ENCODE measurements around the gene LRRC7. TPM values are rescaled to one million over a fixed set of nuclear protein-coding genes. Genes with fewer than 3 reads are reported as not detected.
"Not testable (repeated sequence)": the region's sequence is repeated elsewhere in the genome, so short reads cannot be mapped to it uniquely, and the experiment has no call there.

The LRRC7 gene
- total RNA-seq, 1 donor from 2014 or later: 0.05 TPM

GRCh38 chr1:70039485-70039884, 471.8 kb downstream of the LRRC7 start:
- no peak for DNase-seq (ENCODE audit: low read depth)

- DNase-seq (ENCODE audit: low read depth): no peak
Observed at GRCh38 chr1:70041317-70042045, 473.8 kb downstream of the LRRC7 start.

GRCh38 chr1:70042090-70042731, 474.5 kb downstream of the LRRC7 start:
- peak; percentile 35 for DNase-seq (ENCODE audit: low read depth)

- DNase-seq (ENCODE audit: low read depth): peak; percentile 84
Observed at GRCh38 chr1:70043804-70044203, 476.1 kb downstream of the LRRC7 start.

GRCh38 chr1:70044832-70045231, 477.1 kb downstream of the LRRC7 start:
- DNase-seq (ENCODE audit: low read depth): peak; percentile 74

- not testable (repeated sequence) for DNase-seq (ENCODE audit: low read depth)
Observed at GRCh38 chr1:70045581-70045980, 477.9 kb downstream of the LRRC7 start.

- no peak for DNase-seq (ENCODE audit: low read depth)
Observed at GRCh38 chr1:70048336-70049094, 480.8 kb downstream of the LRRC7 start.

GRCh38 chr1:70051926-70052325, 484.2 kb downstream of the LRRC7 start:
- no peak for DNase-seq (ENCODE audit: low read depth)

- no peak for DNase-seq (ENCODE audit: low read depth)
Observed at GRCh38 chr1:70057500-70057899, 489.8 kb downstream of the LRRC7 start.

- DNase-seq (ENCODE audit: low read depth): no peak
Observed at GRCh38 chr1:70061231-70061630, 493.5 kb downstream of the LRRC7 start.

- DNase-seq (ENCODE audit: low read depth): no peak
Observed at GRCh38 chr1:70063861-70064260, 496.1 kb downstream of the LRRC7 start.

- DNase-seq (ENCODE audit: low read depth): no peak
Observed at GRCh38 chr1:70066711-70067110, 499.0 kb downstream of the LRRC7 start.

GRCh38 chr1:70071601-70072000, 503.9 kb downstream of the LRRC7 start:
- DNase-seq (ENCODE audit: low read depth): peak; percentile 2

- peak; percentile 70 for DNase-seq (ENCODE audit: low read depth)
Observed at GRCh38 chr1:70072231-70072751, 504.6 kb downstream of the LRRC7 start.

- no peak for DNase-seq (ENCODE audit: low read depth)
Observed at GRCh38 chr1:70075761-70076160, 508.0 kb downstream of the LRRC7 start.

- DNase-seq (ENCODE audit: low read depth): no peak
Observed at GRCh38 chr1:70077066-70077465, 509.3 kb downstream of the LRRC7 start.

- DNase-seq (ENCODE audit: low read depth): no peak
Observed at GRCh38 chr1:70079546-70079945, 511.8 kb downstream of the LRRC7 start.

- no peak for DNase-seq (ENCODE audit: low read depth)
Observed at GRCh38 chr1:70083519-70083918, 515.8 kb downstream of the LRRC7 start.

- no peak for DNase-seq (ENCODE audit: low read depth)
Observed at GRCh38 chr1:70084314-70084915, 516.7 kb downstream of the LRRC7 start.

- DNase-seq (ENCODE audit: low read depth): no peak
Observed at GRCh38 chr1:70085521-70085920, 517.8 kb downstream of the LRRC7 start.

GRCh38 chr1:70086897-70087296, 519.2 kb downstream of the LRRC7 start:
- no peak for DNase-seq (ENCODE audit: low read depth)

GRCh38 chr1:70090141-70090540, 522.4 kb downstream of the LRRC7 start:
- DNase-seq (ENCODE audit: low read depth): no peak

Measured in renal cortical epithelial cell (primary cell).